ENCODE data around the gene KIF3B.

Gene KIF3B

DNA sequence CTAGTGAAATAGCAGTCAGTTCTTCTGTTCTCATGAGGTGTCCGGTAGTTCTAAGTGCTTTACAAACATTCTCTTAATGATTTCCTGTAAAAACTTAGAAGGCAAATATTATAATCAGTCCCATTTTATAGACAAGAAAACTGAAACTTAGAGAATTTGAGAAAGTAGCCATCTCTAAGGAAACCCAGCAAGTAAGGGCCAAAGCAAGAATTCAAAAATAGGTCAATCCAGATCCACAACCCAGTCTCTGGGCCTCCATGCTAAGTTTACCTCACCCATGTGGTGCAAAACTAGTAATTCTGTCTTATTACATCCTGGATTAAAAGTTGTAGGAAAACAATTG, 53.1 kb downstream of the KIF3B start:
- Histone ChIP-seq H3K27ac (no peak overlapping the region), H3K9ac (no peak overlapping the region), H3K79me2 (no peaks in the 10 kb centered on the region), H3K4me2 (ENCODE audit: low read length) (no peak overlapping the region), H3K27me3 (ENCODE audit: control insufficient read depth, insufficient read depth, low read length) (no peaks in the 10 kb centered on the region), H3K36me3 (ENCODE audit: control insufficient read depth, insufficient read depth, low read length) (no peaks in the 10 kb centered on the region), H3K4me3 (ENCODE audit: low read depth, low read length) (no peak overlapping the region), H2AFZ (no peak overlapping the region), H3K9me3 (ENCODE audit: control insufficient read depth, low read length) (no peaks in the 10 kb centered on the region), H3K4me1 (no peaks in the 10 kb centered on the region)
- TF ChIP-seq, protein P1, sequence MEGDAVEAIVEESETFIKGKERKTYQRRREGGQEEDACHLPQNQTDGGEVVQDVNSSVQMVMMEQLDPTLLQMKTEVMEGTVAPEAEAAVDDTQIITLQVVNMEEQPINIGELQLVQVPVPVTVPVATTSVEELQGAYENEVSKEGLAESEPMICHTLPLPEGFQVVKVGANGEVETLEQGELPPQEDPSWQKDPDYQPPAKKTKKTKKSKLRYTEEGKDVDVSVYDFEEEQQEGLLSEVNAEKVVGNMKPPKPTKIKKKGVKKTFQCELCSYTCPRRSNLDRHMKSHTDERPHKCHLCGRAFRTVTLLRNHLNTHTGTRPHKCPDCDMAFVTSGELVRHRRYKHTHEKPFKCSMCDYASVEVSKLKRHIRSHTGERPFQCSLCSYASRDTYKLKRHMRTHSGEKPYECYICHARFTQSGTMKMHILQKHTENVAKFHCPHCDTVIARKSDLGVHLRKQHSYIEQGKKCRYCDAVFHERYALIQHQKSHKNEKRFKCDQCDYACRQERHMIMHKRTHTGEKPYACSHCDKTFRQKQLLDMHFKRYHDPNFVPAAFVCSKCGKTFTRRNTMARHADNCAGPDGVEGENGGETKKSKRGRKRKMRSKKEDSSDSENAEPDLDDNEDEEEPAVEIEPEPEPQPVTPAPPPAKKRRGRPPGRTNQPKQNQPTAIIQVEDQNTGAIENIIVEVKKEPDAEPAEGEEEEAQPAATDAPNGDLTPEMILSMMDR (IDR thresholded peaks at IDR 0.05): no peak

DNA sequence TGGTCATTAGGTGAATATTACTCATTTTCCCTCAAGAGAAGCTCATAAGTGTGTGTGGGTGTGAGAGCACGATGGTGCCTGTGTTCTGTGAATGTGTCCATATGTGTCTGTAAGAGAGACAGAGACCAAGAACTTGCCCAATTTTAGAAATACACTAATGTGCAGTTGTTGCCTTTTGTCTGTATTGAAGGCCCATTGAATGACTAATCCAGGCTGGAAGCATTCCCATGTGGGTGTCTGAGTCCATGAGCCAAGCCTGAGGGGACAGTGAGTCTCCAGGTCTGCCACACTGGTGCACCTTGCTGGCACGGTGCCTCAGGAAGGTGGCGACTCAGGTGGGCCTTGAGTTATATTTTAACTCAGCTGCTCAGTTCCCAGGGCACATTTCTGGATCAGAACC, 55.2 kb downstream of the KIF3B start:
- no peak overlapping the region for H3K4me3 ChIP-seq (ENCODE audit: low read depth, low read length)
- no peaks in the 10 kb centered on the region for H3K4me1 ChIP-seq
- no peaks in the 10 kb centered on the region for H3K9me3 ChIP-seq (ENCODE audit: control insufficient read depth, low read length)
- H3K27ac ChIP-seq: no peak overlapping the region
- H3K4me2 ChIP-seq (ENCODE audit: low read length): no peak overlapping the region
- H3K36me3 ChIP-seq (ENCODE audit: control insufficient read depth, insufficient read depth, low read length): no peaks in the 10 kb centered on the region
- H3K79me2 ChIP-seq: no peaks in the 10 kb centered on the region
- no peaks in the 10 kb centered on the region for H3K27me3 ChIP-seq (ENCODE audit: control insufficient read depth, insufficient read depth, low read length)
- TF ChIP-seq, protein P1 (IDR thresholded peaks at IDR 0.05): no peak
- H2AFZ ChIP-seq: no peak overlapping the region
- no peak overlapping the region for H3K9ac ChIP-seq

DNA sequence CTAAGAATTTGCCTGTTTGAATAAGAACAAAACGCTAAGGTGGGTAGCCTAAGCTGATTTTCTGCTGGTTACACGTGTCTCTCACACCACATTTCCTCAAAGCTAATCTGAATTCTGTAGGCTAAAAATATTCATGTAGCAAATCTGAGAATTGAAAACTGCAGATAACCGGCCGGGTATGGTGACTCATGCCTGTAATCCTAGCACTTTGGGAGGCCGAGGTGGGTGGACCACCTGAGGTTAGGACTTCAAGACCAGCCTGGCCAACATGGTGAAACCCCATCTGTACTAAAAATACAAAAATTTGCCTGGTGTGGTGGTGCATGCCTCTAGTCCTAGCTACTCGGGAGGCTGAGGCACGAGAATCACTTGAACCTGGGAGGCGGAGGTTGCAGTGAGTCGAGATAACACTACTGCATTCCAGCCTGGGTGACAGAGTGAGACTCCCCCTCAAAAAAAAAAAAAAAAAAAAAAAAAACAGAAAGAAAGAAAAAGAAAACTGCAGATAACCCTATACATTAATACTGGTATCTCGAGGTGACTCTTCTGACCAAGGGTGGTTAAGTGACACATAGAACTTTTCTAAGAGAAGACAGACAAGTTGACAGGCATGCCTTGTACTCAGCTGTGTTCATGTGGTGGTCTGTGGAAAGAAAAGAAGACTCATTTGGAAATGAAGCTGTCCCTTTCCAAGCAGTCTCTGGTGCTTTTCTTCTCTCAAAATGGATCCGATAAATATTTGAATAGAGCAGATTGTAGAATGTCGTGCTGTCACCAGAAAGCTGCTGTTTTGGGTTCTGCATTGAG, 55.9 kb downstream of the KIF3B start:
- H3K9me3 ChIP-seq (ENCODE audit: control insufficient read depth, low read length): no peaks in the 10 kb centered on the region
- H3K27ac ChIP-seq: peak overlapping the region; percentile 7
- no peaks in the 10 kb centered on the region for H3K4me1 ChIP-seq
- no peak overlapping the region for H2AFZ ChIP-seq
- H3K4me3 ChIP-seq (ENCODE audit: low read depth, low read length): no peak overlapping the region
- H3K79me2 ChIP-seq: no peaks in the 10 kb centered on the region
- H3K27me3 ChIP-seq (ENCODE audit: control insufficient read depth, insufficient read depth, low read length): no peaks in the 10 kb centered on the region
- no peaks in the 10 kb centered on the region for H3K36me3 ChIP-seq (ENCODE audit: control insufficient read depth, insufficient read depth, low read length)
- TF ChIP-seq, protein P1 (IDR thresholded peaks at IDR 0.05): no peak
- no peak overlapping the region for H3K9ac ChIP-seq
- no peak overlapping the region for H3K4me2 ChIP-seq (ENCODE audit: low read length)

DNA sequence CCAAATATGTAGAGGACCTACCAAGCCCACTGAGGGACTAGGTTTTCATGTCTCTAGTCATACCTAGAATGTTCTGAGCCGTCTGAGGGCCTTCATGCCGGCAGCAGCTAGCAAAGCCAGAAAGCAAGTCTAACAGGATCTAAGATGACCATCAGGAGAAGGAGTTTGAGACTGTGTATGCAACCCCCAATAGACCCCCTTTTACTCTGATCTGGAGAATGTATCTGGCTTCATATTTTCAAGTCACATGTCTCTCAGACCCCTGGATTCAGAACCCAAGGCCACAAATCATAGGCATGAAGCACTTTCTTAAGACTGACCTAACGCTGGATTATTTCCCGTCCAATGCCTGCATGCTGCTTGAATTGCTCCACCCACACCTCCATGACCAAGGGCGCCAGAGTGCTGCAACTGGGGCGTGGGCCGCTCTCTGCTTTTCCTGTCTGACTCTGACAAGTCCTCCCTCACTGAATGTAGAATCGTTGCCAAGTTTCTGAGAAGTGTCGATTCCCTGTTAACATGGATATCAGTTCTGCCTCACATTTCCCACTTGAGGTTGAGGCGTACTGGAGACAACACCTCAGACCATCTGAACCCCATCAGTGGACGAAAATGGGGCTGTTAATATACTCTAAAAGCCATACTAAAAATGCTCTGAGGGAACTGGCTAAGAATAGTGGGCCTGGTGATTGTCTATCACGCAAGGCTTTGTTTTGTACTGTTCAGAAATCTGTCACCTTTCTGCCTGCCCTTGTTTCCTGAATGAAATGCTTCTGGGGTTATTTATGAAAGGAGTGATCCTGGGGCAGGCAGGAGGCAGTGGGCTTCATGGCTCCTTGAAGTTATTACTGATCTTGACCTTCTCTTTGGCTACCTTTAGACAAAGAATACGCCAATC, 56.8 kb downstream of the KIF3B start:
- no peaks in the 10 kb centered on the region for H3K36me3 ChIP-seq (ENCODE audit: control insufficient read depth, insufficient read depth, low read length)
- peak overlapping the region; percentile 26 for H3K27ac ChIP-seq
- H3K27me3 ChIP-seq (ENCODE audit: control insufficient read depth, insufficient read depth, low read length): no peaks in the 10 kb centered on the region
- no peak overlapping the region for H3K9ac ChIP-seq
- no peak overlapping the region for H2AFZ ChIP-seq
- H3K9me3 ChIP-seq (ENCODE audit: control insufficient read depth, low read length): no peaks in the 10 kb centered on the region
- TF ChIP-seq, protein P1 (IDR thresholded peaks at IDR 0.05): no peak
- no peak overlapping the region for H3K4me2 ChIP-seq (ENCODE audit: low read length)
- no peaks in the 10 kb centered on the region for H3K79me2 ChIP-seq
- H3K4me1 ChIP-seq: no peaks in the 10 kb centered on the region
- H3K4me3 ChIP-seq (ENCODE audit: low read depth, low read length): no peak overlapping the region

All from parathyroid adenoma (tissue), 2 donors.